HepG2 (cell line): ENCODE results near the gene AMD1. TPM values are rescaled to one million over a fixed set of nuclear protein-coding genes. Genes with fewer than 3 reads are reported as not detected.

Source experiments
- ATAC-seq: fragments of 200-7000 bp; cut with Tn5 transposase; 3 replicates; pipeline ENCODE4 v1.9.1; 2020; ENCODE audit warnings: mild to moderate bottlenecking, moderate library complexity
- BruUV-seq: library from RNA; stranded (reverse); fragments of 400-500 nt; replicated peaks from 2 replicates; lab custom pipeline; 2021; lab: Mats Ljungman, UMichigan
- CTCF ChIA-PET: fragments of 300-600 bp; formaldehyde crosslinking; extraction: SDS; loops from one replicate; lab custom pipeline; 2021; ENCODE audit warnings: low total read pairs, inconsistent platforms, low intra/inter-chr PET ratio; lab: Yijun Ruan, JAX
- POLR2A ChIA-PET: fragments of 350-600 bp; sonication (Branson Sonifier 250); formaldehyde crosslinking; loops from one replicate; lab custom pipeline; 2020; ENCODE audit warnings: antibody characterized with exemption, inconsistent platforms; lab: Yijun Ruan, JAX
- DNase-seq: peaks from one replicate; pipeline ENCODE4 v3.0.0-alpha.2; 2015; ENCODE audit warnings: low spot score
- FAIRE-seq: peaks from 3 replicates; lab custom pipeline; 2011; peaks lifted over from hg19 to GRCh38; lab: Jason Lieb, UNC
- H2AFZ ChIP-seq: one replicate; pipeline ENCODE4 v1.6.1; 2011; ENCODE audit warnings: low read length, inconsistent platforms
- H3K27ac ChIP-seq: fragments of 300-600 bp; 3 replicates; pipeline ENCODE4 v1.8.0; 2011; ENCODE audit warnings: mixed run types, mild to moderate bottlenecking, mixed read lengths, low read length, inconsistent platforms; ENCODE audit not compliant: insufficient read depth; ENCODE audit errors: extremely low read length
- H3K27me3 ChIP-seq, 2 experiments: fragments of 200-600 bp in 1 of 2; 2 replicates in 1 of 2; 3 replicates in 1 of 2; pipeline versions ENCODE4 v1.6.0 to v1.8.0; 2011; ENCODE audit warnings: low read length in 2 of 2, mild to moderate bottlenecking in 2 of 2, moderate library complexity in 2 of 2, inconsistent platforms in 1 of 2; ENCODE audit not compliant: insufficient read depth in 2 of 2, control insufficient read depth in 1 of 2
- H3K36me3 ChIP-seq, 2 experiments: fragments of 200-600 bp in 1 of 2; replicated peaks in 1 of 2; 2 replicates in 1 of 2; 3 replicates in 1 of 2; pipeline versions ENCODE4 v1.5.1 to v1.8.0; 2011; ENCODE audit warnings: low read length in 2 of 2, inconsistent platforms in 1 of 2; ENCODE audit not compliant: insufficient read depth in 2 of 2, control insufficient read depth in 1 of 2
- H3K4me1 ChIP-seq: 2 replicates; pipeline ENCODE4 v1.5.1; 2012; ENCODE audit warnings: low read length, inconsistent platforms; ENCODE audit not compliant: insufficient read depth
- H3K4me2 ChIP-seq: 2 replicates; pipeline ENCODE4 v1.6.0; 2011; ENCODE audit warnings: low read depth, low read length, inconsistent platforms
- H3K4me3 ChIP-seq, 3 experiments: fragments of 200-600 bp in 1 of 3; sonication (generic), shearing (Covaris generic) in 1 of 3; replicated peaks in 1 of 3; 2 replicates each; pipeline ENCODE4 v1.5.1; 2011 to 2016; ENCODE audit warnings: low read length in 3 of 3, inconsistent platforms in 2 of 3, low read depth in 2 of 3, mild to moderate bottlenecking in 2 of 3, control low read depth in 1 of 3, mixed read lengths in 1 of 3; ENCODE audit not compliant: insufficient read depth in 1 of 3
- H3K79me2 ChIP-seq: one replicate; pipeline ENCODE4 v1.6.1; 2011; ENCODE audit warnings: low read length, inconsistent platforms; ENCODE audit not compliant: insufficient read depth
- H3K9ac ChIP-seq: 2 replicates; pipeline ENCODE4 v1.6.0; 2011; ENCODE audit warnings: mild to moderate bottlenecking, low read depth, low read length, inconsistent platforms; ENCODE audit not compliant: insufficient read depth
- H3K9me3 ChIP-seq: 2 replicates; pipeline ENCODE4 v1.5.1; 2012; ENCODE audit warnings: mild to moderate bottlenecking, low read length
- H4K20me1 ChIP-seq: 2 replicates; pipeline ENCODE4 v1.6.0; 2011; ENCODE audit warnings: inconsistent platforms, mild to moderate bottlenecking, low read length, moderate library complexity; ENCODE audit not compliant: insufficient read depth
- KDM1A ChIP-seq: IDR thresholded peaks from 2 replicates; pipeline ENCODE4 v1.6.1; 2016; ENCODE audit warnings: missing compliant biosample characterization
- SMC3 ChIP-seq: IDR thresholded peaks from 2 replicates; pipeline ENCODE4 v1.6.1; 2011; ENCODE audit warnings: low read length, improper control_type of control experiment
- TEAD2 ChIP-seq: sonication (generic); formaldehyde crosslinking; IDR thresholded peaks from 2 replicates; pipeline ENCODE4 v1.9.0; 2021; ENCODE audit warnings: missing genetic modification reagents
- ZNF564 ChIP-seq: sonication (generic); formaldehyde crosslinking; IDR thresholded peaks from 2 replicates; pipeline ENCODE4 v1.8.1; 2023; ENCODE audit warnings: mild to moderate bottlenecking, missing genetic modification reagents
- ZNF678 ChIP-seq: sonication (generic); formaldehyde crosslinking; IDR thresholded peaks from 2 replicates; pipeline ENCODE4 v1.4.0; 2020; ENCODE audit warnings: mild to moderate bottlenecking, missing genetic modification reagents
- WGBS: methylation state at CpG from one replicate; pipeline ENCODE4 v1.1.6; 2017; ENCODE audit warnings: low lambda C conversion rate; 5-methylcytosine and 5-hydroxymethylcytosine counted together
- in situ Hi-C: cut with HindIII; loops from 2 replicates; pipeline ENCODE4 v1.10.0; 2017; ENCODE audit warnings: low pct_unique_long_range_greater_than_20kb; ENCODE audit not compliant: extremely low pct_ligation_motif_present
- intact Hi-C: fragments of 100-400 bp; cut with micrococcal nuclease; formaldehyde crosslinking; loops from one replicate; pipeline ENCODE4 v1.10.0; 2022; ENCODE audit not compliant: unreplicated experiment
- polyA plus RNA-seq, 8 experiments: library from polyadenylated mRNA; depleted of rRNA in 3 of 8; stranded (reverse) in 7 of 8; unstranded in 1 of 8; fragments of >200 nt; fragmentation: Illumina TruSeq in 4 of 8; extraction: Trizol in 4 of 8; gene quantifications; 2 replicates each; pipeline versions ENCODE4 v1.2.1 to v1.2.3, GENCODE V29; 2011 to 2016; ENCODE audit warnings: low read depth in 4 of 8, missing spikeins in 1 of 8, mixed read lengths in 1 of 8; ENCODE audit not compliant: insufficient read depth in 1 of 8
- total RNA-seq, 5 experiments: library from RNA; depleted of rRNA; stranded (reverse); fragments of >200 nt; fragmentation: Illumina TruSeq; extraction: Trizol; gene quantifications; 2 replicates each; pipeline ENCODE4 v1.2.3, GENCODE V29; 2016; ENCODE audit warnings: low read depth in 1 of 5
- TF ChIP-seq, protein P1 (sequence below): sonication (generic); formaldehyde crosslinking; IDR thresholded peaks from 2 replicates; pipeline ENCODE4 v1.4.0; 2020; ENCODE audit warnings: missing genetic modification reagents
- TF ChIP-seq, protein P2 (sequence below): sonication (generic); formaldehyde crosslinking; IDR thresholded peaks from 2 replicates; pipeline ENCODE4 v1.4.0; 2020; ENCODE audit warnings: mild to moderate bottlenecking, missing genetic modification reagents
- TF ChIP-seq, protein P3 (sequence below): sonication (generic); formaldehyde crosslinking; IDR thresholded peaks from 2 replicates; pipeline ENCODE4 v1.9.0; 2021; ENCODE audit warnings: missing genetic modification reagents, mild to moderate bottlenecking, borderline replicate concordance
- TF ChIP-seq, protein P4 (sequence below): sonication (generic); formaldehyde crosslinking; IDR thresholded peaks from 2 replicates; pipeline ENCODE4 v1.5.0; 2020; ENCODE audit warnings: missing genetic modification reagents, mild to moderate bottlenecking, borderline replicate concordance
- TF ChIP-seq, protein P5 (sequence below): fragments of 450-650 bp; IDR thresholded peaks from 2 replicates; pipeline ENCODE4 v1.6.1; 2017; ENCODE audit warnings: mild to moderate bottlenecking

Gene AMD1
- total and polyA plus RNA-seq, 2 of the 13 experiments (the other 11 are each of a cell fraction or from before 2014, with no cell fraction given), result 108 to 123 TPM

DNA sequence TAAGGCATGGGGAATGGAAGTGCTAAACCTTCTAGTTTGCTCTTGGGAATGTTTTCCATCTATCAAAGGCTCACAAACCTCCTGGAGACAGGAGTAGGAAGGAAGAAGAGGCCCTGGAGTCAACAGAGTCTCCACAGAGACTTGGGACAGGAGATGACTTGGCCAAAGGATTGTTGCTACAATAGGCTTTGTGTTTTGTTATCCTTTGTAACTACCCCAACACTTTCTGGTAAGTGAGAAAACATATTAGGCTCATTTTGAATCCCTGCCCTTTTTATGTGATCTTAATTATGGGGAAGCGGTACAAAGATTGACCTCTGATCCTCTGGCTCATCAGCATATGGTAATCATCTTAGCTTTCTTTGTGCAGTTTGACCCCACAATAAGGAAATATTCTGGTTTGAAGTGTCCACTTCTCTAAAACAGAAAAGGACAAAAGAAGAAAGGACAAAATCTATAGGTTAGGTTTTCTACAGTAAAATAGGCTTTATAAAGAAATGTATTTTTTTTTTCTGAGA, 59.9 kb downstream of the AMD1 start:
- no peak overlapping the region for H3K4me3 ChIP-seq
- WGBS, result 77% methylated on average over 1 of the region's 1 CpG
- H2AFZ ChIP-seq, result no peak overlapping the region
- intact Hi-C loops (no loop called here), in situ Hi-C loops (no loop called here)
- no peak for ATAC-seq
- peaks cover 12% of the 10 kb centered on the region; the same call in 1 of the 2 replicates for H3K4me1 ChIP-seq
- no peaks in the 10 kb centered on the region; a peak in 1 of 5 replicates for H3K27me3 ChIP-seq
- H4K20me1 ChIP-seq, result no peaks in the 10 kb centered on the region
- H3K27ac ChIP-seq, result no peak overlapping the region
- FAIRE-seq, result no peak
- BruUV-seq, result no TSS peak
- ChIA-PET CTCF (no interaction called here), POLR2A (interaction anchor here (1.1 kb wide), 1 partner anchor 24 kb away, joined by 3 read pairs; the partner anchor contains the start of gene GTF3C6)
- H3K9me3 ChIP-seq, result no peaks in the 10 kb centered on the region
- H3K4me2 ChIP-seq, result no peak overlapping the region
- H3K36me3 ChIP-seq, result no peaks in the 10 kb centered on the region
- no peak for DNase-seq
- no peak overlapping the region for H3K9ac ChIP-seq
- no peaks in the 10 kb centered on the region for H3K79me2 ChIP-seq
- TF ChIP-seq, protein P1, sequence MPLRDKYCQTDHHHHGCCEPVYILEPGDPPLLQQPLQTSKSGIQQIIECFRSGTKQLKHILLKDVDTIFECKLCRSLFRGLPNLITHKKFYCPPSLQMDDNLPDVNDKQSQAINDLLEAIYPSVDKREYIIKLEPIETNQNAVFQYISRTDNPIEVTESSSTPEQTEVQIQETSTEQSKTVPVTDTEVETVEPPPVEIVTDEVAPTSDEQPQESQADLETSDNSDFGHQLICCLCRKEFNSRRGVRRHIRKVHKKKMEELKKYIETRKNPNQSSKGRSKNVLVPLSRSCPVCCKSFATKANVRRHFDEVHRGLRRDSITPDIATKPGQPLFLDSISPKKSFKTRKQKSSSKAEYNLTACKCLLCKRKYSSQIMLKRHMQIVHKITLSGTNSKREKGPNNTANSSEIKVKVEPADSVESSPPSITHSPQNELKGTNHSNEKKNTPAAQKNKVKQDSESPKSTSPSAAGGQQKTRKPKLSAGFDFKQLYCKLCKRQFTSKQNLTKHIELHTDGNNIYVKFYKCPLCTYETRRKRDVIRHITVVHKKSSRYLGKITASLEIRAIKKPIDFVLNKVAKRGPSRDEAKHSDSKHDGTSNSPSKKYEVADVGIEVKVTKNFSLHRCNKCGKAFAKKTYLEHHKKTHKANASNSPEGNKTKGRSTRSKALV, result no peak
- no peak for TF ChIP-seq TEAD2 (CRISPR knock-in tag)
- TF ChIP-seq, protein P2, sequence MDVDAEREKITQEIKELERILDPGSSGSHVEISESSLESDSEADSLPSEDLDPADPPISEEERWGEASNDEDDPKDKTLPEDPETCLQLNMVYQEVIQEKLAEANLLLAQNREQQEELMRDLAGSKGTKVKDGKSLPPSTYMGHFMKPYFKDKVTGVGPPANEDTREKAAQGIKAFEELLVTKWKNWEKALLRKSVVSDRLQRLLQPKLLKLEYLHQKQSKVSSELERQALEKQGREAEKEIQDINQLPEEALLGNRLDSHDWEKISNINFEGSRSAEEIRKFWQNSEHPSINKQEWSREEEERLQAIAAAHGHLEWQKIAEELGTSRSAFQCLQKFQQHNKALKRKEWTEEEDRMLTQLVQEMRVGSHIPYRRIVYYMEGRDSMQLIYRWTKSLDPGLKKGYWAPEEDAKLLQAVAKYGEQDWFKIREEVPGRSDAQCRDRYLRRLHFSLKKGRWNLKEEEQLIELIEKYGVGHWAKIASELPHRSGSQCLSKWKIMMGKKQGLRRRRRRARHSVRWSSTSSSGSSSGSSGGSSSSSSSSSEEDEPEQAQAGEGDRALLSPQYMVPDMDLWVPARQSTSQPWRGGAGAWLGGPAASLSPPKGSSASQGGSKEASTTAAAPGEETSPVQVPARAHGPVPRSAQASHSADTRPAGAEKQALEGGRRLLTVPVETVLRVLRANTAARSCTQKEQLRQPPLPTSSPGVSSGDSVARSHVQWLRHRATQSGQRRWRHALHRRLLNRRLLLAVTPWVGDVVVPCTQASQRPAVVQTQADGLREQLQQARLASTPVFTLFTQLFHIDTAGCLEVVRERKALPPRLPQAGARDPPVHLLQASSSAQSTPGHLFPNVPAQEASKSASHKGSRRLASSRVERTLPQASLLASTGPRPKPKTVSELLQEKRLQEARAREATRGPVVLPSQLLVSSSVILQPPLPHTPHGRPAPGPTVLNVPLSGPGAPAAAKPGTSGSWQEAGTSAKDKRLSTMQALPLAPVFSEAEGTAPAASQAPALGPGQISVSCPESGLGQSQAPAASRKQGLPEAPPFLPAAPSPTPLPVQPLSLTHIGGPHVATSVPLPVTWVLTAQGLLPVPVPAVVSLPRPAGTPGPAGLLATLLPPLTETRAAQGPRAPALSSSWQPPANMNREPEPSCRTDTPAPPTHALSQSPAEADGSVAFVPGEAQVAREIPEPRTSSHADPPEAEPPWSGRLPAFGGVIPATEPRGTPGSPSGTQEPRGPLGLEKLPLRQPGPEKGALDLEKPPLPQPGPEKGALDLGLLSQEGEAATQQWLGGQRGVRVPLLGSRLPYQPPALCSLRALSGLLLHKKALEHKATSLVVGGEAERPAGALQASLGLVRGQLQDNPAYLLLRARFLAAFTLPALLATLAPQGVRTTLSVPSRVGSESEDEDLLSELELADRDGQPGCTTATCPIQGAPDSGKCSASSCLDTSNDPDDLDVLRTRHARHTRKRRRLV, result no peak
- TF ChIP-seq, protein P3, sequence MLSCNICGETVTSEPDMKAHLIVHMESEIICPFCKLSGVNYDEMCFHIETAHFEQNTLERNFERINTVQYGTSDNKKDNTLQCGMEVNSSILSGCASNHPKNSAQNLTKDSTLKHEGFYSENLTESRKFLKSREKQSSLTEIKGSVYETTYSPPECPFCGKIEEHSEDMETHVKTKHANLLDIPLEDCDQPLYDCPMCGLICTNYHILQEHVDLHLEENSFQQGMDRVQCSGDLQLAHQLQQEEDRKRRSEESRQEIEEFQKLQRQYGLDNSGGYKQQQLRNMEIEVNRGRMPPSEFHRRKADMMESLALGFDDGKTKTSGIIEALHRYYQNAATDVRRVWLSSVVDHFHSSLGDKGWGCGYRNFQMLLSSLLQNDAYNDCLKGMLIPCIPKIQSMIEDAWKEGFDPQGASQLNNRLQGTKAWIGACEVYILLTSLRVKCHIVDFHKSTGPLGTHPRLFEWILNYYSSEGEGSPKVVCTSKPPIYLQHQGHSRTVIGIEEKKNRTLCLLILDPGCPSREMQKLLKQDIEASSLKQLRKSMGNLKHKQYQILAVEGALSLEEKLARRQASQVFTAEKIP (CRISPR knock-in tag), result no peak
- no peak for TF ChIP-seq ZNF678 (CRISPR knock-in tag)
- TF ChIP-seq, protein P4, sequence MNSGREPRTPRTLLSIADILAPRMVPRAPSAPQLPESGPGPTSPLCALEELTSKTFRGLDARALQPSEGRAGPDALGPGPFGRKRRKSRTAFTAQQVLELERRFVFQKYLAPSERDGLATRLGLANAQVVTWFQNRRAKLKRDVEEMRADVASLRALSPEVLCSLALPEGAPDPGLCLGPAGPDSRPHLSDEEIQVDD (CRISPR knock-in tag), result no peak
- TF ChIP-seq SMC3, result no peak
- no peak for TF ChIP-seq ZNF564 (CRISPR knock-in tag)
- TF ChIP-seq, protein P5, sequence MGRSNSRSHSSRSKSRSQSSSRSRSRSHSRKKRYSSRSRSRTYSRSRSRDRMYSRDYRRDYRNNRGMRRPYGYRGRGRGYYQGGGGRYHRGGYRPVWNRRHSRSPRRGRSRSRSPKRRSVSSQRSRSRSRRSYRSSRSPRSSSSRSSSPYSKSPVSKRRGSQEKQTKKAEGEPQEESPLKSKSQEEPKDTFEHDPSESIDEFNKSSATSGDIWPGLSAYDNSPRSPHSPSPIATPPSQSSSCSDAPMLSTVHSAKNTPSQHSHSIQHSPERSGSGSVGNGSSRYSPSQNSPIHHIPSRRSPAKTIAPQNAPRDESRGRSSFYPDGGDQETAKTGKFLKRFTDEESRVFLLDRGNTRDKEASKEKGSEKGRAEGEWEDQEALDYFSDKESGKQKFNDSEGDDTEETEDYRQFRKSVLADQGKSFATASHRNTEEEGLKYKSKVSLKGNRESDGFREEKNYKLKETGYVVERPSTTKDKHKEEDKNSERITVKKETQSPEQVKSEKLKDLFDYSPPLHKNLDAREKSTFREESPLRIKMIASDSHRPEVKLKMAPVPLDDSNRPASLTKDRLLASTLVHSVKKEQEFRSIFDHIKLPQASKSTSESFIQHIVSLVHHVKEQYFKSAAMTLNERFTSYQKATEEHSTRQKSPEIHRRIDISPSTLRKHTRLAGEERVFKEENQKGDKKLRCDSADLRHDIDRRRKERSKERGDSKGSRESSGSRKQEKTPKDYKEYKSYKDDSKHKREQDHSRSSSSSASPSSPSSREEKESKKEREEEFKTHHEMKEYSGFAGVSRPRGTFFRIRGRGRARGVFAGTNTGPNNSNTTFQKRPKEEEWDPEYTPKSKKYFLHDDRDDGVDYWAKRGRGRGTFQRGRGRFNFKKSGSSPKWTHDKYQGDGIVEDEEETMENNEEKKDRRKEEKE, result no peak
- TF ChIP-seq KDM1A (CRISPR knock-in tag), result no peak
